ENCODE measurements around the gene BCAS1. TPM values are rescaled to one million over a fixed set of nuclear protein-coding genes. Genes with fewer than 3 reads are reported as not detected.

Gene BCAS1
- total RNA-seq, 1 donor from 2014 or later, result 67.2 TPM

DNA sequence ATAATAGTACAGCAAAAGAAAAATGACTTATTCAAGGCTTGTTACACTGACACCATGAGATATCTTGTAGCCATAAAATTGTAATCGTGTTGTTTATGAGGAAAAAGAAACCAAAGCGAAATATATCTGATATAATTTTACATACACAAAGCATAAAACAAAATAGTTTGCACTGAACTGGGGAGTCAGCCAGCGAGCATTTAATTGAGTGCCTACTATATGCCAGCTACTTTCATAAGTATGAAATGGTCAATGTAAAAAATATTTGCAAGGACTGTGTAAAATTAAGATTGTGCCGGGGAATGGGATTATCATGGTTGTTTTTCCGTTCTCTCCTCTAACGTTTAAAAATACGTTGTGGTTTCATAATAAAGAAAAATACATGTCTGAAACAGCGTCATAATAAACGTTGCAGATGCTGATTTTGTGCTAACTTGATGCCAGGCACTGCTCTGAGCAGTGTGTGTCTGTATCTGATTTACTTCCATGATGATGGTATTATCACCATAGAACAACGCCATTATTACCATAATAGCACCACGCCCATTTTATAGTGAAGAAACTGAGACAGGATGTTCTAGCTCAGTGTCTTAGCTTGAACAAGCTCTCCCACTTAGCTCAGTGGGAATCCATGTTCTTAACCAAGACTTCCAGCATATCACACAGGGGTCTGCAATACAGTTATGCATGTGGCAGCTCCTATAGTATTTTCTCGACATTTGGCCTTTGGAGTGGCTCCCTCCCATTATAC lies 144.6 kb downstream of the BCAS1 start:
- no peak for DNase-seq (ENCODE audit: low spot score)

DNA sequence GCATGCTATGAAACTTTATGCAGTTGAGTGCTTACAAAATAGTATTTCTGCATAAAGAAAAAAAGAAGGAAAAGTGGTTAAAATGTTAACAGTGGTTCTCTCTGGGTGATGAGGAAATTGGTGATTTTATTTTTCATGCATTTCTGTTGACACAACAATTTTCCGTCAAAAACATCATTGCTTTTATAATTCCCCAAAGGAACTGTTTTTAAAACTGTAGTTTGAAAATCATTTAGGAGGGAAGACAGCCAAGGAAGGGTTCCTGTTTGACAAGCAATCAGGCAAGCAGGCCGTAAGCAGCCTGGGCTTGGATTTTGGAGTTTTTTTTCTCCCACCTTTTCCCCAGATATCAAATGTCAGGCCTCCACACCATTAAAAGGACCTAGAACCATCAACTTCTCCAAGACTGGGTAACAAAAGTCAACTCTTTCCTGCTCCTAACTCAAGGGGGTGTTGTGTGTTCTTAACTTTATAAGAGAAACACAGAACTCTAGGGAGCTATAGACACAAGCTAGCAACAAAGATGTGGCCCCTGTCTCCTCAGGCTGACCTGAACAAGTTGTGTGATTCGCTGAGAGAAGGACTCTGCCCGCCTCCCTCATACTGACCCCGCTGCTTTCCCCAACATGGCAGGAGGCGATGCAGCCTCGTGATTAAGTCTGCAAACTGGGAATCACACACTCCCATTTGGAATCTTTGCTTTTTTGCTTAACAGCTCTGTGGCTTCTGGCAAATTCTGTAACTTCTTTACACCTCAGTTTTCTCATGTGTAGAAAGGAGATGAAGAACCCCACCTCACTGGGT lies 146.6 kb downstream of the BCAS1 start:
- no peak for DNase-seq (ENCODE audit: low spot score)

DNA sequence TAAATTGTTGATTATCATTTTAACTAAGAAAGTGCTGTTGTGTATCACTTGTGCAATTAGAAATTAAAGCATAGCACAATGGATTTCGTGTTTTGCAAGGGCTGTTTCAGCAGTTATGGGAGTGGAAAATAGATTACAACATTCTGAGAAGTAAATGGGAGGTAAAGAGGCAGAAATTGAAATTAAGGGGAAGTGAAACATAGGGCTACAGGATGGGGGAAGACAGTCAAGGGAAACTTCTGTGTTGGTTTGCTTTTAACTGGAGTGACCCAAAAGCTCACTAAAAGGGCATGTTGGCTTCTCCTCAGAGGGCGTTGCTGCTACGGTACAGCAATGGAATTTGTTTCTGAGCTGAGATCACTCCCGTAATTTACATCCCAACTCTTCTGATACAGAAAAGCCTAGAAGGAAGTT lies 147.5 kb downstream of the BCAS1 start:
- no peak for DNase-seq (ENCODE audit: low spot score)

DNA sequence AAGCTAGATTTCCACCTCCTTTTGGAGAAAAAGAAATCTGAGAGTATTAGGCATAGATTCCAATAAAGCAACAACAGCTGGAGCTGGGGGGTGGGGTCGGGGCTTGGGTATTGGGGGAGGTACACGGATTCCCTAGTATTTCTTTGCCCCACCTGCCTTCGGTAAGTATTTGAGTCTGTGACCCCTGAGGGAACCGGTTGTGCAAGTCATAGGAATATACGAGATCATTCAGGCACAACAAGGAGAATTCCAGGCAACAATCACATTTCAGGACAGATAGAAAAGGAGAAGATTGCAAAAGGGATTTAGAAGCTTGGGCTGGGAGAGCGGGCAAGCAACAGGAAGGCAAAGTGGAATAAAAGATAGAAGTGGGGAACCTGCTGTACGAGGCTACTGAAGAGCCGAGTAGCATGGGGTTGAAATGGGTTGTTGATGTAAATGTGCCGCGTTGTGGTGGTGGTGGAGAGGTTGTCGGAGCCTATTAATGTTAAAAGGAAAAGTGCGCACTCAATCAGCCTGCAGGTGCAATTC lies 148.9 kb downstream of the BCAS1 start:
- no peak for DNase-seq (ENCODE audit: low spot score)

DNA sequence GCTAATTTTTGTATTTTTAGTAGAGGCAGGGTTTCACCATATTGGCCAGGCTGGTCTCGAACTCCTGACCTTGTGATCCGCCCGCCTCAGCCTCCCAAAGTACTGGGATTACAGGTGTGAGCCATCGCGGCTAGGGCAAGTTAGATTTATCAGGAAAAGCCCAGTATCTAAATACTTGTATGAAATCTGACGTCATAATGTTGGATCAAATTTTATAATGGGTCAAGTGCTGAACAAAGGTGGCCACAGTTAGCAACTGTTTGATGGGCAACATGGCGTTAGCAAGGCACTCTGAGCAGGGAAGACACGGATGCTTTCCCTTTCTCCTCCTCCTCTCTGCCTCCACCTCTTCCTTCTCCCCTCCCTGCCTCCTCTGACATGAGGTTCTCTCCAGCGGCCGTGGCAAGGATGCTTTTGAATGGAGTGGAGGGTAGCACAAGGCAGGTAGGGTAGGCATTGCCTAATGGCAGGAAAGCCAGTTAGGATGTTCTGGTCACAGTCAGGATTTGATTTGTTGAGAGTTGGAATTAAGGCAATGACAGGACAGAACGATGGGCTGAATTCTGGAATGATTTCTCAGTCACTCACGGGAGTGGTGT lies 149.6 kb downstream of the BCAS1 start:
- DNase-seq (ENCODE audit: low spot score), result no peak

DNA sequence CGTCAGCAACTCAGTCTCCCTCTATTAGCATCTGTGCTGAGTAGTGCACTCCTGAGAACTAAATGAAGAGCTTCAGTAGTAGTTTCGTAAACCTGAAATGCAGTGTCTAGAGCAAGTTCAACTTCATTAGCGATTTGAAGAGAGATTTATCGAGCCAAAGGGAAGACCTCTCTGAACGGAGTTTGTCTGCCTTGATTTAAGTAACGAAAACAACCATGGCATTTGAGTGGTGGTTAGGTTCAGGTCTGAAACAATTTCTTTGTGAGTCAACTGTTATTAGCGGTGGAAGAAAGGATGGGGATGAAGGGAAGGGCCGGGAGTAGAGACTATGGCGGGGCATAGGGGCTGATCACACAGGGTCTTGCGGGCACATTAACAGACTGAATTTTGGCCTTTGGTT lies 150.5 kb downstream of the BCAS1 start:
- DNase-seq (ENCODE audit: low spot score), result no peak

DNA sequence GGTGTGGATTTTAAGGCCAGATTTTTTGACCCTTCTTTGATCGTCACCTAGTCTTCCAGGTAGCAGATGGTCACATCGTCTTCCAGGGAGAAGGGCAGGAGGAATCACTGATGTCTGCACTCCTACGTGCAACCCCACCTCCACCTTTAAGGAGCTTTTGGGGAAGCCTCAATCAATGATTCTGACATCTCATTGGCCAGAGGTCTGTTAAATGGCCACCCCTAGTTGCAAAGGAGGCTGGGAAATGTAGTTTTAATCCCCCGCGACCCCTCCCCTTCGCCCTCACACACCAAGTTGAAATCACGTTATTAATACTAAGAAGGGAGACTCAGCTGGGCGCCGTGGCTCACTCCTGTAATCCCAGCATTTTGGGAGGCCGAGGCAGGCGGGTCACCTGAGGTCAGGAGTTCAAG lies 151.4 kb downstream of the BCAS1 start:
- DNase-seq (ENCODE audit: low spot score), result no peak

DNA sequence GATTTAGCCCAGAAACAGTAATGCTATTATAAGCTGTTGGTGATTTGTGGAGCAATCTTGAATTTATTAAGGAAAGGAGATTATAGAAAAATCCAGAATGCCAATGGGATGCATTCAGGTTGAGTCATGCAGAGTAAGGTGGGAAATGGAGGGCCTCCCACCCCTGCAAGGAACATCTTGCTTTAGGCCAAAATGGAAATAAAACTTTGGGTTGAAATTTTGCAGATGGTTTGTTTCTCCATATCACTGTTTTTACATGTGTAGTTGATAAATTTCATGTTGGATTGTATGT lies 152.4 kb downstream of the BCAS1 start:
- DNase-seq (ENCODE audit: low spot score), result no peak

DNA sequence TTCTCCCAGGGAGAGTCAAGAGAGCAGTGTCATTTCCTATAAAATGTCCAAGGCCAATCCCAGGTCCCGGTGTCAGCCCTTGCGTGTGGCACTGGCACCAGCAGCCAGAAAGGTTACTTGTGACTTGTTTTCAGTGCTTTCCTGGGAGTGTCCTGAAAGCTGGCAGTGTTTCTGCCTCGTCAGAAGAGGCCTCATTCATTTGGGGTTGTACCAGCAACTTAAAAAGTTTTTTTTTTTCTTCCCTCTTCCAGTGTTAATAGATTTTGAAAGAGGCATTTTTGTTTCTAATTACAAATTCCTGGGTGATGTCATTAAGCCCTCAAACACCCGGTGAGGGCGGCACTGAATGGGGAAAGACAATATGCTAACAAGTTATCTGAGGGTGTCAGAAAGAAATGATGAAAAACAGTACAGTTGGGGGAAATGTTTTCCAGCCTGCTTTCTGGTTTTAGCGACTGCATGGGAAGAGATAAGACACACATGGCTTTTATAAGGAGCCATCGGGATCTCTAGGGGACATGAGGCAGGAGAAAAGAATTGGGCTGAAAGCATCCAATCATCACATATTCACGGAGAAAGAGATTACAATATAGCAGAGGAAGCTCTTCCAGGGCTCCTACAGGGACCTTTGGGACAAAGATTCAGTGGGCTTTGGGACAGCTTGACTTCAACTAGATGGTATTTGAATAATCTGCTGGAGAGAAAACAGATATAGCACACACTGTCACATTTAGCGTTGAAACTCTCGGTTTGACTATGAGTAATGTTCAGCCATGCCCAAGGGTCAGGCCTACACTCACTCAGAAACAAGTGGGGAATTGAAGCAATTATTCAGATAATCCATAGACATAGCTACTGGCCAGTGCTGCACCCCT lies 153.0 kb downstream of the BCAS1 start:
- no peak for DNase-seq (ENCODE audit: low spot score)

DNA sequence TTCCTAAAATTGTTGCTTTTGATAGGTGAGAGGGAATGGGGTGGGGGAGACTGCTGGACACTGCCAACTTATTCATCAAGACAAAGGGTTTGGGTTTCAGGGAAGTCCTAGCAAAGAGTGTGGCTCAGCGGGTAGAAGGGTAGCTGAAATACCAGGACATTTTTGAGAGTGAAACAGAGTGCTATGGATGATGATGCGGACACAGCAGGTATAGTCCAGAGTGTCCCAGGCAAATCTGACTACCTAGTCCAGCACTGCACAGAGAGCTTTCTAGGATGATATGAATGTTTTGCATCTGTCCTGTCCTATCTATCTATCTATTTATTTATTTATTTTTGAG lies 154.3 kb downstream of the BCAS1 start:
- DNase-seq (ENCODE audit: low spot score), result no peak

DNA sequence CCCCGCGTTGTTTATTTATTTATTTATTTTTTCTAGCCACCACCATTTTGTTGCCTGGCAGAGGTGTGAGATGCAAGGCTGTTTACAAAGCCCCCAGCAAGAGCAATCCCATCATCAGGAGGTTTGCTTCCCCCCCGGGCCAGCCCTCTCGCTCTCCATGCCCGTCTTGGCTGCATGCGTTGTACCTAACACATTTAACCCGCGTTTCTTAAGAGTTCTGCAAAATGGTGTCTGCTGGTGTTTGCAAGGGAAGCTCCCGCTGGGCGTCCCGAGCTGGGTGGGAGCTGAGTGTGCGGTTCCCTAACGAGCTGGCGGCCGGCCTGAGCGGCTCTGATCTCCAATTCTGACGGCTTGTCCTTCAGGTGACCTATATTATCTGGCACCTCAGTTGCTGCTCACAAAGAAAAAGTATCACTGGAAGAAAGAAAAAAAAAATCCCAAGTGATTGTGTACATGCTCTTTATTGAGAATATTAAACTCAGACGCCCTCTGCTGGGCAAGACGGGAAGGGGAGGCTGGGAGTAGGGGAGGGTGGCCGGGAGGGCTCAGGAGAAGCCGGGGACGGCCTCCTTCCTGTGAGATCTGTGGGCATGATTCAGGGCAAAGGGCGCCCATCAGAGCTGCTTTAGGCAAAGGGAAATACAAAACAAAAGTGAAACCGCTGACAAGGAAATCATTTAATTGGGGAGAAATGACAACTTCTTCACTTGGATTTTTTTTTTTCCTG lies 154.8 kb downstream of the BCAS1 start:
- DNase-seq (ENCODE audit: low spot score), result peak; percentile 98

DNA sequence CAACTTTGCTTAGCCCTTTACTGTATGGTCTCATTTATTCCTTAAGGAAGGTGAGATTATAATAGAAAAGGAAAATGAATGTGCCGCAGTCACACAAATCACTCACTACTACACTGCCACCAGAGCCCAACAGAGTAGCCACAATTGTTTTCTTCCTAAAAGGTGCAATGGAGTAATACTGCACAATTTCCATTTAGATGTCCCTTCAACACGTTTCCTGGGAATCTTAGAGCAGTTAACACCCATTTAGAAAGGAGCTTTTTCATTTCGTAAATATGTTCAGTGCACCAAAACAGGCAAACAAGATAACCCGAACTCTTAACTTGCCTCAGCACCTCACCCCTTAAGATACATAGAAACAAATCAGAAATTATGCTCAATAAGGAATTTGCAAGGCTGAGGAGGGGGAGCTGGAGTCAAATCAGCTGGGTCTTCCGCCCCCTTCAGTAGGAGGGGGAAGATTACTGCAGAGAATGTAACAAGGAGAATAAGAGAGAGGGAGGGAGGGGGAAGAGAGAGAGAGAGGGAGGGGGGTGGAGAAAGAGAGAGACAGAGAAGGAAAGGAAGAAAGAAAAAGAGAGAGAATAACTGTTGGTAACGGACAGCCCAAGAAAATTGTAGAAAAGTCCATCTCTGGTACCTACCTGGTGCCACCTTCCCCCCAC lies 155.5 kb downstream of the BCAS1 start:
- no peak for DNase-seq (ENCODE audit: low spot score)

DNA sequence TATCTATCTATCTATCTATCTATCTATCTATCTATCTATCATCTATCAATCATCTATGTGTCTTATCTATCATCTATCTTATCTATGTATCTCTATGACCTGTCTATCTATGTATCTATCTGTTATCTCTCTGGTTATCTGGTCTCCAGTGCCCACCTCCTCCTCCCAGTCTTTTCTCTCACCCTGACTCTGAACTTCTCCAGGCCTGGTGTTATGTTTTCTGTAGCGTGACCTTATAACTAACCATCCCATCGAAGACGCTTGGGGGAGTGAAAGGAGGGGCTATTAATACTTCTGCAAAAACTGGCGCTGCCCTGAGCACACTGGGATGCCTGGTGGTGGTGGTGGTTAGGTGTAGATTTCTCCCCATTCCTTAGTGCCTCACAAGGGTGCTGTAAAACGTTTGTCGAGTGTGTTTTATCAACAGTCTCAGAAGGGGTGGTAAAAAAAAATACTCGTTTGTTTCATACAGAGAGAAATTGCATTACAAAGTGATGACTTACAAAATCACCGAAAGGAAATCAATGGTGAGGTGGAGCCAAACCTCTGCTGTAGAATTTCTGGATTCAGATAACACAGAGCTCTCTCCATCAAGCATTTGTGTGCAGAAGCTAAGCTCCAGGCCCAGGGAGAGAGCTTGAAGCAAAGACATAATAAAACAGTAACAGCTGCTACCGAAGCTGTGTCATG lies 156.2 kb downstream of the BCAS1 start:
- DNase-seq (ENCODE audit: low spot score), result no peak

DNA sequence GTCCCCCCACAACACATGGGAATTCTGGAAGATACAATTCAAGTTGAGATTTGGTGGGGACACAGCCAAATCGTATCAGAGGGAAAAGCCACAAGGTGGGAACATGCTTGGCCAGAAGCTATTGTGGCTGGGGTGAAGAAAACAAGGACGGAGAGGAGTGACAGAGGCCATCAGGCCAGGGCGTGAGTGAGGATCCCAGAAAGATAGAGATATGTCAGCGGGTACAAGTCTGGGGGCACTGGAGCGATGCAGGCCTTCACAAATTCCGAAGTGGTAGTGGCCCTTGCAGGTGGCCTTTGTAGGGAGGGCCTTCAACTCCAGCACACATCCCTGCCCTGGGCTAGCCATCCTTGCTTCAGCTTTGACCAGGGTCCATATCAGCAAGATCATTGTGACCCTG lies 159.1 kb downstream of the BCAS1 start:
- DNase-seq (ENCODE audit: low spot score), result no peak

DNA sequence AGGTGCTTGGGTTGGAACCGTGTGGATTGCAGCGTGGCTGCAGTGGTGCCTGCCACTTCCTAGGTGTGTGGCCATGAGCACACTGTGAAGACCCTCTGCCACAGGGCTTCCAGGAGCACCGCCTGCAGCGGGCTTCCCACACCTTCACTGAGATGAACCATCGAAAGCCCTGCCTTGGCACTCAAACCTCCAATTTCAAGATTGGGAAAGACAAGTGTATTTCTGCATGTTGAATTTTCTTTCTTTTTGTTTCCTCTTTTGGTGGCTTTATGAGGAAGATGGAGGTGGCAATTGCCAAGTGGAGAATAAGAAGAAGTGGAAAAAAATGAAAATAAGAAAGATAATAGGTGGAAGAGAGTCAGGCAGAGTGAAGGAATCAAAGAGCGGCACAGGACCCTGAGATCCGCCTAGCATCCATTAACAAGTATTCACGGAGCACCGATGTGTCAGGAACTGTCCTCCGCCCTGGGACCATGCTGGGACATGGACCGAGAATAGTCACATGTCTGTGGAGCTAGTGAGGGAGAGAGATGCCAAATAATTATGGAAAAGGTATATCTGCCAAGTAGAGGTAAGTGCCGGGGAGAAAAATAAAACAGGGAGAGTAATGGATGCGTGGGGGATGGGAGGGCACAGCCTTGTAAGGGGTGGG lies 159.9 kb downstream of the BCAS1 start:
- no peak for DNase-seq (ENCODE audit: low spot score)

DNA sequence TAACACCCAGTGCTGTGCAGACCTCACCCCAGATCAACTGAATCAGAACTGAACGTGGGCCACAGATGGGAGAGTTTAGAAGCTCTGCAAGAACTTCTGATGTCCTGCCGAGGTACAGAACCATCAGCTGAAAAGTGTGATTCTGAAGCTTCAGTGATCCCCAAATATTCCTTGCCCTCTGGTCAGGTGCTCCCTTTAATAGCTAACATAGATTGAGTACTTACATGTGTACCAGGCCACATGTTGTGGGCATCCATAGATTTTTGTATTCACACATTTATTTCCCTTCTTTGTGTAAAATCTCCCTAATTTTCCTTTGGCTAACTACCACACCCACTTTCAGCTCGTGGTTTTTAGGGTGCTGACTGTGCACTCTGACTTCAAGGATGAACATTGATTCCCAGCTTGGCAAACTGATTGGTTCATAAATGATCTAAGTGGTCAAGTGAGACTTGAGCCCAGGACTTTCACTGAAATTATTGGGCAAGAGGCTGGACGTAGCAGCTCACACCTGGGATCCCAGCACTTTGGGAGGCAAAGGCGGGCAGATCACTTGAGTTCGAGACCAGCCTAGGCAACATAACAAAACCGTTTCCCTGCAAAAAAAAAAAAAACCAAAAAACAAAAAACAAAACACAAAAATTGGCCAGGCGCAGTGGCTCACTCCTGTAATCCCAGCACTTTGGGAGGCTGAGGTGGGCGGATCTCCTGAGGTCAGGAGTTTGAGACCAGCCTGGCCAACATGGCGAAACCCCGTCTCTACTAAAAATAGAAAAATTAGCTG lies 162.2 kb downstream of the BCAS1 start:
- no peak for DNase-seq (ENCODE audit: low spot score)

DNA sequence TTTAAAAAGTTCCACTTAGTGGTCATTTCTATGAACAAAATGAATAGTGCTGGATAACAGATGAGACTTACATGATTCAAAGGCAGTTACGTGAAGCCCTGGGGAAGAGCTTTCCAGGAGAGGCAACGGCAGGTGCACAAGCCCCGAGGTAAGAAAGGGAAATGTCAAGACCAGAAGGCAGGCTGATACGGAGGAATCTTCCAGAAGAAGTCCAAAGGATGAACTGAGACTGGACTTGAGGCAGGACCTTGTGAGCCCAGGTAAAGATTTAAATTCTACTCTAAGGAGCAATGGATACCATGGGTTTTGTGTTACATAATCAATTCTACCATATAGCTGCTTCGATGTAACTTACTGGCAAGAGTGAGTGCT lies 164.6 kb downstream of the BCAS1 start:
- DNase-seq (ENCODE audit: low spot score), result no peak

DNA sequence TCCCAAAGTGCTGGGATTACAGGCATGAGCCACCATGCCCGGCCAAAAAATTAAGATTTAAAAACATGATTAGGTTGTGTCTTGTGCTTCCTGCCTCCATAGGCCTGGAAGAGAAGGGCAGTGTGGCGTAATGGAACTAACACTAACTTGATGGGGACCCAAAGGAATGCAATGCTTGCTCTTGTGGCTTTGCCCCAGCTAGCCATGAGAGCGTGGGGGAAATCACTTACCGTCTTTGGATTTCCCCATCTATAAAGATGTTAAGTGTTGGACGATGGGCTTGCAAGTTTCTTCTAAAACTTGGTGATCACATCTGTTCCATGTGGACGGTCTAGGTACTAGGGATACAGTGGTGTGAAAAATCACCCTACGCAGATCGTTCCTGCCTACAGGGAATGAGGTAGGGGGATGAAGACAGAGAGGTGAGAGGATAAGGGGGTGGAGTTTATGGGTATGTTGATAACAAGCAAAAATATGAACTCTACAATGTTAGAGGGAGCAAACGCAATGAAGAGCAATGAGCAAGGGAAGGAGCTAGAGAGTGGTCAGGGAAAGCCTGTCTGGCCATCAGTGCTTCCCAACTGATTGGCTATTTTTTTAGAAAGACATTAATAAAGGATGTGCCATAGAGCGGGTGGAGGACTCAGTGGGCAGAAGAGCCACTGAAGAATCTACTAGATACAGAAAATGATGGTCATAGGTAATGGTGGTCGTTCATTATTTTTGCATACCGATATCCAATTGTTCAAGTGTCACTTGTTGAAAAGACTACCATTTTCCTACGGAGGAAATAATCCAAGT lies 165.2 kb downstream of the BCAS1 start:
- DNase-seq (ENCODE audit: low spot score), result no peak
